Measurements from ENCODE around the gene MS4A6A.
"Not testable (repeated sequence)": the region's sequence is repeated elsewhere in the genome, so short reads cannot be mapped to it uniquely, and the experiment has no call there.

The MS4A6A gene

GRCh38 chr11:60185512-60185827 is 2.6 kb upstream of the MS4A6A start:
- H3K4me1 ChIP-seq (ENCODE audit: low read depth, poor library complexity, severe bottlenecking); H3K4me3 ChIP-seq (IDR thresholded peaks at IDR 0.05; ENCODE audit: insufficient read depth, low read depth, low read length); H3K4me2 ChIP-seq; H2AFZ ChIP-seq (ENCODE audit: low read depth); H3K79me2 ChIP-seq (ENCODE audit: insufficient read depth, low read depth); H3K36me3 ChIP-seq (ENCODE audit: insufficient read depth); H3K9ac ChIP-seq; H3K27me3 ChIP-seq (ENCODE audit: insufficient read depth, low read depth); H3K27ac ChIP-seq; H4K20me1 ChIP-seq (ENCODE audit: insufficient read depth): not testable (repeated sequence)

- no peaks in the 10 kb centered on the region for H4K20me1 ChIP-seq (ENCODE audit: insufficient read depth)
- TF ChIP-seq, protein P1, sequence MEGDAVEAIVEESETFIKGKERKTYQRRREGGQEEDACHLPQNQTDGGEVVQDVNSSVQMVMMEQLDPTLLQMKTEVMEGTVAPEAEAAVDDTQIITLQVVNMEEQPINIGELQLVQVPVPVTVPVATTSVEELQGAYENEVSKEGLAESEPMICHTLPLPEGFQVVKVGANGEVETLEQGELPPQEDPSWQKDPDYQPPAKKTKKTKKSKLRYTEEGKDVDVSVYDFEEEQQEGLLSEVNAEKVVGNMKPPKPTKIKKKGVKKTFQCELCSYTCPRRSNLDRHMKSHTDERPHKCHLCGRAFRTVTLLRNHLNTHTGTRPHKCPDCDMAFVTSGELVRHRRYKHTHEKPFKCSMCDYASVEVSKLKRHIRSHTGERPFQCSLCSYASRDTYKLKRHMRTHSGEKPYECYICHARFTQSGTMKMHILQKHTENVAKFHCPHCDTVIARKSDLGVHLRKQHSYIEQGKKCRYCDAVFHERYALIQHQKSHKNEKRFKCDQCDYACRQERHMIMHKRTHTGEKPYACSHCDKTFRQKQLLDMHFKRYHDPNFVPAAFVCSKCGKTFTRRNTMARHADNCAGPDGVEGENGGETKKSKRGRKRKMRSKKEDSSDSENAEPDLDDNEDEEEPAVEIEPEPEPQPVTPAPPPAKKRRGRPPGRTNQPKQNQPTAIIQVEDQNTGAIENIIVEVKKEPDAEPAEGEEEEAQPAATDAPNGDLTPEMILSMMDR (conservative IDR thresholded peaks at IDR 0.05; ENCODE audit: low read depth, low read length): no peak
- H3K4me3 ChIP-seq (IDR thresholded peaks at IDR 0.05; ENCODE audit: insufficient read depth, low read depth, low read length): no peak overlapping the region
- H3K36me3 ChIP-seq (ENCODE audit: insufficient read depth): no peaks in the 10 kb centered on the region
- no peak overlapping the region for H2AFZ ChIP-seq (ENCODE audit: low read depth)
- no peak overlapping the region for H3K9ac ChIP-seq
- no peak overlapping the region for H3K27ac ChIP-seq
- H3K4me1 ChIP-seq (ENCODE audit: low read depth, poor library complexity, severe bottlenecking): no peaks in the 10 kb centered on the region
- no peaks in the 10 kb centered on the region for H3K79me2 ChIP-seq (ENCODE audit: insufficient read depth, low read depth)
- no peak overlapping the region for H3K4me2 ChIP-seq
- H3K27me3 ChIP-seq (ENCODE audit: insufficient read depth, low read depth): no peaks in the 10 kb centered on the region
Observed at GRCh38 chr11:60184824-60185511, 2.1 kb upstream of the MS4A6A start.

DNA sequence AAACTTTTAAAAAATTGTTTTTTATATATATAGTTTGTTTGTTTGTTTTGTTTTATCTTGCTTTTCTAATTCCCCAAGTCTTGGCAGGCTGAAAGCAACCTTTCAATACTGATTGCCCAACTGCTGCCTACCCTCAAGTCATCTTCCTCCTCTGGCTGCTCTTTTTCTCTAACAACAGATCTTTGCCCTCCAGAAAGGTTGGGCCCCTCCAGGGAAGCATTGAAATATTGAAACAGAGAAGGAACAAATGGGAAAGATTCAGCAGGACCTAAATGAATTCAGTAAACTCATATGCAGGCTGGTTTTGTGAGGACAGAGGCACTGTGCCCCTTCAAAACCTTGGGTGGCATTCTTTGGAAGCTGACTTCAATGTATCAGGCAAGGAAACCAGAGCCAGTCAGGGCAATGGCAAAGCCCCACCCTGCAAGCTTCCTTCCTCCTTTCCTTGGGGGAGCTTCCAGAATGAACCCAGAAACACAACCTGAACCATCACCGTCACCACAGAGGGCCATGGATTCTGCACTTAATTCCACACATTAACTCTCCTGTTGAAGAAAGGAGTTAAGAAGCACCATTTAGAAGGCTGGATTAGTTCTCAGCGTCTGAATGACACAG is 815 bp upstream of the MS4A6A start:
- no peak overlapping the region for H3K4me2 ChIP-seq
- no peak overlapping the region for H3K9ac ChIP-seq
- no peak overlapping the region for H2AFZ ChIP-seq (ENCODE audit: low read depth)
- no peak overlapping the region for H3K4me3 ChIP-seq (IDR thresholded peaks at IDR 0.05; ENCODE audit: insufficient read depth, low read depth, low read length)
- TF ChIP-seq, protein P1 (conservative IDR thresholded peaks at IDR 0.05; ENCODE audit: low read depth, low read length): no peak
- H3K4me1 ChIP-seq (ENCODE audit: low read depth, poor library complexity, severe bottlenecking): no peaks in the 10 kb centered on the region
- no peaks in the 10 kb centered on the region for H4K20me1 ChIP-seq (ENCODE audit: insufficient read depth)
- no peaks in the 10 kb centered on the region for H3K36me3 ChIP-seq (ENCODE audit: insufficient read depth)
- H3K27ac ChIP-seq: no peak overlapping the region
- no peaks in the 10 kb centered on the region for H3K27me3 ChIP-seq (ENCODE audit: insufficient read depth, low read depth)
- no peaks in the 10 kb centered on the region for H3K79me2 ChIP-seq (ENCODE audit: insufficient read depth, low read depth)

GRCh38 chr11:60175860-60176275 is 7.0 kb downstream of the MS4A6A start:
- Histone ChIP-seq H3K27me3 (ENCODE audit: insufficient read depth, low read depth) (no peaks in the 10 kb centered on the region), H3K27ac (no peak overlapping the region), H3K79me2 (ENCODE audit: insufficient read depth, low read depth) (no peaks in the 10 kb centered on the region), H3K4me3 (IDR thresholded peaks at IDR 0.05; ENCODE audit: insufficient read depth, low read depth, low read length) (no peak overlapping the region), H3K4me1 (ENCODE audit: low read depth, poor library complexity, severe bottlenecking) (no peaks in the 10 kb centered on the region), H2AFZ (ENCODE audit: low read depth) (no peak overlapping the region), H4K20me1 (ENCODE audit: insufficient read depth) (no peaks in the 10 kb centered on the region), H3K4me2 (no peak overlapping the region), H3K9ac (no peak overlapping the region), H3K36me3 (ENCODE audit: insufficient read depth) (no peaks in the 10 kb centered on the region)
- TF ChIP-seq, protein P1 (conservative IDR thresholded peaks at IDR 0.05; ENCODE audit: low read depth, low read length): no peak

GRCh38 chr11:60172011-60172410 is 10.9 kb downstream of the MS4A6A start:
- TF ChIP-seq, protein P1 (conservative IDR thresholded peaks at IDR 0.05; ENCODE audit: low read depth, low read length): no peak
- no peak overlapping the region for H3K4me3 ChIP-seq (IDR thresholded peaks at IDR 0.05; ENCODE audit: insufficient read depth, low read depth, low read length)
- H3K36me3 ChIP-seq (ENCODE audit: insufficient read depth): no peaks in the 10 kb centered on the region
- no peak overlapping the region for H3K9ac ChIP-seq
- H3K4me1 ChIP-seq (ENCODE audit: low read depth, poor library complexity, severe bottlenecking): no peaks in the 10 kb centered on the region
- H3K79me2 ChIP-seq (ENCODE audit: insufficient read depth, low read depth): no peaks in the 10 kb centered on the region
- H3K27ac ChIP-seq: no peak overlapping the region
- no peaks in the 10 kb centered on the region for H4K20me1 ChIP-seq (ENCODE audit: insufficient read depth)
- no peak overlapping the region for H3K4me2 ChIP-seq
- no peak overlapping the region for H2AFZ ChIP-seq (ENCODE audit: low read depth)
- H3K27me3 ChIP-seq (ENCODE audit: insufficient read depth, low read depth): no peaks in the 10 kb centered on the region

Data from KMS-11 (cell line).